SK-N-MC (cell line): ENCODE data around the gene RAB41.

Experiments
- DNase-seq: peaks from one replicate; pipeline ENCODE4 v3.0.0-alpha.2; 2011; ENCODE audit warnings: low read depth, low spot score
- H3K27ac ChIP-seq: fragments of 200-600 bp; sonication (generic); 2 replicates; pipeline ENCODE4 v1.5.1; 2016; ENCODE audit warnings: mixed run types
- H3K36me3 ChIP-seq: fragments of 200-600 bp; sonication (generic); 2 replicates; pipeline ENCODE4 v1.6.1; 2017; ENCODE audit warnings: antibody characterized with exemption, low read length, mixed read lengths; ENCODE audit not compliant: insufficient read depth
- H3K4me3 ChIP-seq: fragments of 200-600 bp; sonication (generic); 2 replicates; pipeline ENCODE4 v1.5.1; 2016
- H3K9ac ChIP-seq: fragments of 200-600 bp; sonication (generic); 2 replicates; pipeline ENCODE4 v1.8.0; 2017; ENCODE audit warnings: mixed run types, mixed read lengths; ENCODE audit not compliant: insufficient read length
- H3K9me3 ChIP-seq: fragments of 200-600 bp; sonication (generic); 2 replicates; pipeline ENCODE4 v1.6.1; 2017; ENCODE audit warnings: low read depth, mild to moderate bottlenecking, antibody characterized with exemption, low read length, moderate library complexity, mixed read lengths
- EZH2 ChIP-seq: fragments of 200-600 bp; sonication (generic); IDR thresholded peaks from one replicate; pipeline ENCODE4 v1.6.1; 2017; ENCODE audit warnings: antibody characterized with exemption
- FOXP2 ChIP-seq: optimal IDR thresholded peaks from 2 replicates; pipeline ENCODE3; 2011; ENCODE audit warnings: mild to moderate bottlenecking, moderate library complexity; ENCODE audit not compliant: insufficient read depth; ENCODE audit errors: extremely low read length, control extremely low read depth
- POLR2AphosphoS5 ChIP-seq: IDR thresholded peaks from 2 replicates; pipeline ENCODE4 v1.6.1; 2012; ENCODE audit warnings: mild to moderate bottlenecking, low read depth, low read length, borderline replicate concordance

RAB41 gene

DNA sequence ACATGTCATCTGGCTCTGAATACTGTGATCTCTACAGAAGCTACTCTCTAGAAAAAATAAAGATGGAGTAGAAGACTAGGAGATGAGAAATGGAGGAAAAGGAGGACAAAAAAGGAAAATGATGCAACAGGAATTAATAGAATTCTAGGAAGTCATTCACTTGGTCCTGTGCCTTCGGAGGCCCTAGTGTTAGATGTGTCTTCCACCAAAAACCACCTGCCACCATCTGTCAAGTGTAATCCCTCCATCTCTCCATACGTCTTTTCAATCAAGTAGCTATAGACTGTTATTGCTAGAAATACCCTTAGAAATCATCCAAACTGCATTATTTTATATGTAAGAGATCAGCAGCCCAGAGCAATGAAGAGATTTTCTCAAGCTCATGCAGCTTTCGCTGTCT, 2.9 kb upstream of the RAB41 start:
- TF ChIP-seq EZH2 (no peak), FOXP2 (no peak), POLR2AphosphoS5 (no peak)
- Histone ChIP-seq H3K4me3 (no peak overlapping the region), H3K9ac (no peak overlapping the region), H3K27ac (no peak overlapping the region), H3K36me3 (no peaks in the 10 kb centered on the region), H3K9me3 (no peaks in the 10 kb centered on the region)
- DNase-seq, result no peak

DNA sequence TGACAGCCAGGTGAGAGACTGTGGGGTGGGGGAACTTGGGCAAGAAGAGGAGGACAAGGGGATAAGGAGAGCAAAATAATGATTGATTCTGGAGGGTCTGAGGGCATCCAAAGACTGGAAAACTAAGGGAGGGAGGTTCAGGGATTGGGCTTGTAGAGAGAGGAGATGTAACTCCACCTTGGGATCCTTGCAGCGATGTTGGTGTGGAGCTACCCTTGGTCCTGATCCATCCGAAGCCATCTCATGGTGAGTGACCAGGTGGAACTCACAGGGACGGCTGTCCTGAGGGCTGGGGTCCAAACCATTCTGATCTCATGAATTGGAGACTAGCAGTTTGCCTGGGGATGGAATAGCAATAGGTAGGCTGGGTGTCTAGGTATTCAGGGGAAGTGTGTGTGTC, 1.4 kb upstream of the RAB41 start:
- no peak for DNase-seq
- Histone ChIP-seq H3K9ac (no peak overlapping the region), H3K36me3 (no peaks in the 10 kb centered on the region), H3K4me3 (no peak overlapping the region), H3K27ac (no peak overlapping the region), H3K9me3 (no peaks in the 10 kb centered on the region)
- TF ChIP-seq POLR2AphosphoS5 (no peak), FOXP2 (no peak), EZH2 (no peak)

DNA sequence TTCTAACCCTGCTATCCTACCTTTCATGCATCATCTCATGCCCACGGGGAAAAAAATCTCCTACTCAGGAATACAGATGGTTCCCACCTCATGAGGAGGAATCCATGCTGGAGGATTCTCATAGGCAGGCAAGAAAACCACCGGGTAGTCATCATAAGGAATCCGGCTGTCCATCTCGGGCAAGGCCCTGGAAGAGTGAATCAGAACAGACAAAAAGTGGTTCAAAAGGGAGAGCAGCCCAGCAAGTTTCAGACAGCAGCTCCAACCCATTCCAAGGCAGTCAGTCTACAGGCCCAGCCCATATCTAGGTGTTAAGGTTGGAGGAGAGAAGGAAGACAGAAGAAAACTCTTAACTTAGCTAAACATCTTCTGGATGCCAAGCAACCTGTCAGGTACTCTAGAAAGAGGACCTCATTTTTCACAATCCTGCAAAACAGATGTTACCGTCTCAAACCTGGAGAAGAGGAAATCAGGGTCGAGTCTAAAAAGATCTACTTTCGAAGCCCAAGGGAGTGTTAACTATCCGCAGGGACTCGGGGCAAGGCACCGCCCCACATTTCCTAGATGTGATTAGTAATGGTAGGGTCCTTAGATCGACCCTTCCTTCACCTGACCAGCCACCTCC, 7.3 kb downstream of the RAB41 start:
- peak overlapping the region; percentile 71 for H3K9ac ChIP-seq
- DNase-seq, result no peak
- no peak overlapping the region for H3K27ac ChIP-seq
- peaks cover 18% of the 10 kb centered on the region; the same call in 1 of the 2 replicates for H3K36me3 ChIP-seq
- H3K9me3 ChIP-seq, result no peaks in the 10 kb centered on the region
- H3K4me3 ChIP-seq, result peak overlapping the region; percentile 84
- TF ChIP-seq FOXP2, result no peak

DNA sequence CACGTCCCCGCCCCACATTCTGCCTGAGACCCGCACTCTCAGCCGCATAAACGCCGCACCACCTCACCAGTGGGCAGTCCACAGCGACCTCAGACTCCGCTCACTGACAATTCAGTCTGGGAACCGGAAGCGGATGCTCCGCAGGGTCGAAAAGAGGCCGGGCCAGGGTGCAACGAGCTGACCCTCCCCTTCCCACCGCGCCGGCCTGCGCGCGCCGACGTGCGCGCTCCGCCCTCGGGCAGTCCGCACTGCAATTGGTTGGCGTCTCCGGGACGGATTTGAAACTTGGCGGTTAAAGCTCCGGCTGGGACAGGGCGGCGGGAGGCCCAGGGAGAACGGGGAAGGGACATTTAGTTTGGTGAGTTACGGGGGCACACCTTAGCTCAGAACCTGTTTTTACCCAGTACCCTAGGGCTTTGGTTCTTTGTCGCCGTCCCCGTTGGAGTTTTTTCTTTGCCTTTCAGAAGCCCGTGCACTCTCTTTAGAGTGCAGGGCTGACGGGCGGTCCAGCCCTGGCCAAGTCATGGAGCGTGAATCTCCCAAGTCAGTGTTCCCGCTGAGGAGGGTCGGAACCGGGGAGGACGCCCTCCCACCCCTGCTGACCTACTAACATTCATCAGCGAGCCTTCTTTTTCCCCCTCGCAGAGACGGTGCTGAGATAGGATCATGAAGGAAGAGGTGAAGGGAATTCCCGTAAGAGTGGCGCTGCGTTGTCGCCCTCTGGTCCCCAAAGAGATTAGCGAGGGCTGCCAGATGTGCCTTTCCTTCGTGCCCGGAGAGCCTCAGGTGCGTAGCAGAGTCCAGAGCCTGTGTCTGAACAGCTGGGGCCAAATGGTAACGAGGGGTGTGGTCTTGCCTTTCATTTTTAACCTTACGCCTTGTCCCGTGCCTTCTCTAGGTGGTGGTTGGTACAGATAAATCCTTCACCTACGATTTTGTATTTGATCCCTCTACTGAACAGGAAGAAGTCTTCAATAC, 8.1 kb downstream of the RAB41 start, which contains the start of the genes KIF4A and PDZD11:
TSS of gene KIF4A (plus strand) at position 312 of the 978 bp plus-strand sequence. CDS start at position 667, 355 bp downstream.
TSS of gene PDZD11 (minus strand) at position 135 of the 978 bp plus-strand sequence. CDS start 586 bp downstream, outside the sequence.
- H3K27ac ChIP-seq, result no peak within 1 kb of the TSS
- H3K4me3 ChIP-seq, result peak within 1 kb of the TSS; percentile 84
- peak within 1 kb of the TSS; percentile 83 for H3K9ac ChIP-seq
- no peaks in the 10 kb centered on the region for H3K9me3 ChIP-seq
- DNase-seq, result peak; percentile 5
- peaks cover 18% of the 10 kb centered on the region; the same call in 1 of the 2 replicates for H3K36me3 ChIP-seq
- TF ChIP-seq EZH2 (no peak), POLR2AphosphoS5 (peak; percentile 79), FOXP2 (no peak)

DNA sequence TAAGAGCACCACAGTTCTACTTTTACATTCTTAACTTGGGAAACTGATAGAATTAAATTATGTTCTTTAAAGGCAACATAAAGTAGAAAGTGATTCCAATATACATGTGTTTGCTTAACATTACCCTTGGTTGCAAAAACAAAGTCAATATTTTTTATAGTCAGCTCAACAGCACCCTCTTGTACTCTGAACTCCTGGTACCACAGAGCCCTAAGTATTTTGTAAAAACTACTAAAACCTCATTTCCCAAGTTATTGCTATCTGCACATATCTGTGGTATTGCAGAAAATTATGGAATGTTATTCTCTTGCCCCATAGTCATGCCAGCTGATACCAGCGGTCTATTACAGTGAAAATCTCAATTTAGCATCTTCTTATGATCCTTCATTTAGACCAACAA, 10.8 kb downstream of the RAB41 start:
- H3K36me3 ChIP-seq, result peaks cover 20% of the 10 kb centered on the region

DNA sequence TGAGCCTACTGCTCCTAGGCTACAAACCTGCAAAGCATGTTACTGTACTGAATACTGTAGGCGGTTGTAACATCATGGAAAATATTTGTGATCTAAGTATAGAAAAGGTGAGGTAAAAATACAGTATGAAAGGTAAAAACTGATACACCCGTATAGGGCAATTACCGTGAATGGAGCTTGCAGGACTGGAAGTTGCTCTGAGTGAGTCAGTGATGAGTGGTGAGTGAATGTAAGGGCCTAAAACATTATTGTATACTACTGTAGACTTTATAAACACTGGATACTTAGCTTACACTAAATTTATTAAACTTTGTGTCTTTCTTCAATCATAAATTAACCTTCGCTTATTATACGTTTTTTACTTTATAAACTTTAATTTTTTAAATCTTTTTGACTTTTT, 11.6 kb downstream of the RAB41 start:
- TF ChIP-seq EZH2 (no peak), POLR2AphosphoS5 (no peak)
- Histone ChIP-seq H3K27ac (no peak overlapping the region), H3K9me3 (no peaks in the 10 kb centered on the region), H3K4me3 (no peak overlapping the region), H3K36me3 (peaks cover 16% of the 10 kb centered on the region), H3K9ac (no peak overlapping the region)
- no peak for DNase-seq

More for the DNA sequence above, 10.8 kb downstream of the RAB41 start:
- H3K4me3 ChIP-seq, result no peak overlapping the region
- no peaks in the 10 kb centered on the region for H3K9me3 ChIP-seq
- H3K9ac ChIP-seq, result peak overlapping the region; percentile 28
- H3K27ac ChIP-seq, result no peak overlapping the region
- DNase-seq, result no peak
- TF ChIP-seq FOXP2 (no peak), POLR2AphosphoS5 (no peak), EZH2 (no peak)

DNA sequence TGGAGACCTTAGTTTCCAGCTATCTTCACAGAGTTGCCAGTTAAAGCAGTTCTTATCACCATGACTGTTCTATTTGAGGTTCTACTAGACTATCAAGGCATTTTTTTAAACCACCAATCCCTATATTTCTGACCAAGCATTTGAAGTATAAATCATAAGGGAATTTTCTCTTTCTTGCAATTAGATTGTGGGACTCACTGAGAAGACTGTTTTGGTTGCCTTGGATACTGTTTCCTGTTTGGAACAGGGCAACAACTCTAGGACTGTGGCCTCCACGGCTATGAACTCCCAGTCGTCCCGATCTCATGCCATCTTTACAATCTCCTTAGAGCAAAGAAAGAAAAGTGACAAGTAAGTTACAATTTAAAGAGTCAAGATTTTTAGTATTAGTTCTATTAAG, 19.7 kb downstream of the RAB41 start:
- no peak overlapping the region for H3K9ac ChIP-seq
- TF ChIP-seq EZH2 (no peak), POLR2AphosphoS5 (no peak), FOXP2 (no peak)
- H3K9me3 ChIP-seq, result no peaks in the 10 kb centered on the region
- no peak overlapping the region for H3K27ac ChIP-seq
- no peak overlapping the region for H3K4me3 ChIP-seq
- H3K36me3 ChIP-seq, result peaks cover 53% of the 10 kb centered on the region
- no peak for DNase-seq

DNA sequence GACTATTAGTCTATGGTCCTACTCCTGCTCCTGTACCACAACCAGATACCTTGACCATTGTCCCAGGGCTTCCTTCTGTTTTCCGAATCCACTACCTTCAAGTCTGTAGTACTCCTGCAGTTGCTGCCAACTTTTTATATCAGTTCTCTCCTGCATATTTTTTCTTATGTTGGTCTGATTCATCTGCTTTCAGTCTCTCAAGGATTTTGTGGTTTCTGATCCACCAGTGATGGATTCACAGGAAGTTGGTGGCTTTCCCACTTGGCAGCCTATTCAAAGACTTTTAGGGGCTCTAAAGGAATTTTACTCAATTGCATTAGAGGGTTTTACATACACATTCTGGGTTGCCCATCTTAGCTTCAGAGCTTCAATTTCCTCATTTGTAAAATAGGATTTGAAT, 31.5 kb downstream of the RAB41 start:
- no peak overlapping the region for H3K9ac ChIP-seq
- H3K36me3 ChIP-seq, result peaks cover 25% of the 10 kb centered on the region
- TF ChIP-seq FOXP2, result no peak
- TF ChIP-seq EZH2, result no peak
- TF ChIP-seq POLR2AphosphoS5, result no peak
- no peaks in the 10 kb centered on the region for H3K9me3 ChIP-seq
- H3K4me3 ChIP-seq, result no peak overlapping the region
- H3K27ac ChIP-seq, result no peak overlapping the region
- DNase-seq, result no peak
